Stimulated activated CD8-positive, alpha-beta memory T cell treated with anti-CD3 and anti-CD28 coated beads, Interleukin-12 subunit alpha, Interleukin-12 subunit beta, amount 100 ng/mL, for 24 hours (primary cell): ENCODE data around the gene RSPH9.
A peak's percentile ranks its signal among the peaks of the same experiment; 100 is the strongest.

Experiments
- DNase-seq: peaks from one replicate; pipeline ENCODE4 v3.0.0-alpha.2; 2020; ENCODE audit errors: extremely low read depth

The RSPH9 gene

GRCh38 chr6:43644940-43645612 is at the start of gene RSPH9:
TSS of gene RSPH9 (plus strand) at chr6:43645036. CDS start at chr6:43645099, 63 bp downstream.
- DNase-seq, result peak; percentile 35

DNA sequence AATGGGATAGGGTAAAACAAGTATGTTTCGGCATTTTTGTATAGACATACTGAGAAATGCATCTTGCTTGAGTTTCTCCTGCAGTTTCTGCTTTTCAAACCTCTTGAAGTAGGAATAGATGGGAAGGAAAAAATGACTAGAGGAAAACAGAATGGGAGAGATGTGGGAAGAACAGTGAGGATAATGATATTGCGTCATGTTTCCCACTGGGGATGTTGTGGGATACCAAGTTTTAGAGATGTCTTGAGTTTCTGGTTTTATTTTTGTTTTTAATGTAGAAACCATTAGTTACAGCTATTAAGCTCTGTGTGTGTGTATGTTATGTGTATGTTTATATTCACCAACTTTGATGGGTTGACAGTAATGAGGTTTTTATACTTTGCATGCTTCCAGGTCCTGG is 44.2 kb upstream of the RSPH9 start:
- DNase-seq, result no peak

GRCh38 chr6:43604174-43604573 is 40.7 kb upstream of the RSPH9 start:
- DNase-seq, result no peak

DNA sequence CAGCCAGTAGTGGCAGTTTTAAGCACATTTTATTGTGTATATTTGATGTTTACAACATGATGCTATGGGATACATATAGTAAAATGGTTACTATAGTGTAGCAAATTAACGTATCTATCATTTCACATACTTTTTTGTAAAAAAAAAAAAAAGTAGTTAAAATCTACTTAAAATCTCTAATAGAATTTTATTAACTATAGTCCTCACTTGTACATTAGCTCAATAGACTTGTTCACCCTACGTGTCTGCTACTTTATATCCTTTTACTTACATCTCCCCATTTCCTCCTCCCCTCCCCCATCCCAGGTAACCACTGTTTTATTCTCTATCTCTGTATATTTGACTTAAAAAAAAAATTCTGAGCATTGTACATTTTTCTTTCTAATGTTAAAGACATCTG is 38.8 kb upstream of the RSPH9 start:
- no peak for DNase-seq

DNA sequence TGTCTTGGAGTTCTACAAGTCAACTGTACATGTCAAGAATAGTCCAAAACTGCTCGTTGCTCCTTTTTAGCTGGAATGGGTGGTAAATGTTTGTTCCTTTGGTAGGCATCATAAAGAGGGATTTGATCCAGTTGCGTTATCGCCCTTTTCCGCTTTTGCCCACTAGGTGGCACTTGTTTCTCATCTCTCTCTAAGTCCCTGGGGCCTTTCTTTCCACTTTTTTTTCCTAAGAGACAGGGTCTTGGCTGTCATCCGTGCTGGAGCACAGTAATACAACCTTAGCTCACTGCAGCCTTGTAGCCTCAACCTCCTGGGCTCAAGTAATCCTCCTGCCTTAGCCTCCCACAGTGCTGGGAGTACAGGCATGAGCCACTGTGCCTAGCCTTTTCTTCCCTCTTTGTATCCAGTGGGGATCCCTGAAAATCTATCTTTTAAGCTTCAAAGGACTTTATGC is 36.5 kb upstream of the RSPH9 start:
- DNase-seq, result no peak

GRCh38 chr6:43608807-43609206 is 36.0 kb upstream of the RSPH9 start:
- no peak for DNase-seq

DNA sequence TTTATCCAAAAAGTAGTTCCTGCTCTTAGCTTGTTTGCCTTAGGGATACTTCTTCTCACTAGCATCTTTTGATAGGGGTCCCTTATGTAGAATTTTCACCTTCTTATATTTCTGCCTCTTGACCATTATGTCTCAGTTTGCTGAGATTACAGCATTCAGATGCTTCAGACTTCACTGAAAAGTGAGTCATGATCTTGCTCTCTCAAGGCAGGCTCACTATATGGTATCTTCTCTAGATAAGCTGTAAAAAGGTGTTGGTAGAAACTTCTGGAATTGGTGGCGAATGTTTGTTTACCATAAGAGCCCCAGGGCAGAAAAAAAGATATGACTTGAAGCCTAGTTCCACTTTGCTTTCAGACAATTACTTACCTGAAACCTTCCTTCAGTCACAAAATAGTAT is 35.4 kb upstream of the RSPH9 start:
- no peak for DNase-seq

- no peak for DNase-seq
Observed at GRCh38 chr6:43610431-43610830, 34.4 kb upstream of the RSPH9 start.

DNA sequence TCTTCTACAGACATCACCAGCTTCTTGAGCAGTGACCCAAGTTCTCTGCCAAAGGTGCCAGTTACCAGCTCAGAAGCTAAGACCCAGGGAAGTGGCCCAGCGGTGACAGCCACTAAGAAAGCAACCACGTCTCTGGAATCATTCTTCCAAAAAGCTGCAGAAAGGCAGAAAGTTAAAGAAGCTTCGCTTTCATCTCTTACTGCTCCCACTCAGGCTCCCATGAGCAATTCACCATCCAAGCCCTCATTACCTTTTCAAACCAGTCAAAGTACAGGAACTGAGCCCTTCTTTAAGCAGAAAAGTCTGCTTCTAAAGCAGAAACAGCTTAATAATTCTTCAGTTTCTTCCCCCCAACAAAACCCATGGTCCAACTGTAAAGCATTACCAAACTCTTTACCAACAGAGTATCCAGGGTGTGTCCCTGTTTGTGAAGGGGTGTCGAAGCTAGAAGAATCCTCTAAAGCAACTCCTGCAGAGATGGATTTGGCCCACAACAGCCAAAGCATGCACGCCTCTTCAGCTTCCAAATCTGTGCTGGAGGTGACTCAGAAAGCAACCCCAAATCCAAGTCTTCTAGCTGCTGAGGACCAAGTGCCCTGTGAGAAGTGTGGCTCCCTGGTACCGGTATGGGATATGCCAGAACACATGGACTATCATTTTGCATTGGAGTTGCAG is 31.0 kb upstream of the RSPH9 start:
- no peak for DNase-seq

DNA sequence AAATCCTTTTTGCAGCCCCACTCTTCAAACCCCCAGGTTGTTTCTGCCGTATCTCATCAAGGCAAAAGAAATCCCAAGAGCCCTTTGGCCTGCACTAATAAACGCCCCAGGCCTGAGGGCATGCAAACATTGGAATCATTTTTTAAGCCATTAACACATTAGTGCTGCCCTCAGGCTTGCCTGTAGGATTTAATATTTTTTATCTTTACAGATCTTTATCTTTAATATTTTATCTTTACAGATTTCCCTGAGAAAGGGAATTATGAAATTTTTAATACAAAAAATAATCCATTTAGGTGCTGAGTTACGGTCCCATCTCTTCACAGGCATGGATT is 30.5 kb upstream of the RSPH9 start:
- no peak for DNase-seq

DNA sequence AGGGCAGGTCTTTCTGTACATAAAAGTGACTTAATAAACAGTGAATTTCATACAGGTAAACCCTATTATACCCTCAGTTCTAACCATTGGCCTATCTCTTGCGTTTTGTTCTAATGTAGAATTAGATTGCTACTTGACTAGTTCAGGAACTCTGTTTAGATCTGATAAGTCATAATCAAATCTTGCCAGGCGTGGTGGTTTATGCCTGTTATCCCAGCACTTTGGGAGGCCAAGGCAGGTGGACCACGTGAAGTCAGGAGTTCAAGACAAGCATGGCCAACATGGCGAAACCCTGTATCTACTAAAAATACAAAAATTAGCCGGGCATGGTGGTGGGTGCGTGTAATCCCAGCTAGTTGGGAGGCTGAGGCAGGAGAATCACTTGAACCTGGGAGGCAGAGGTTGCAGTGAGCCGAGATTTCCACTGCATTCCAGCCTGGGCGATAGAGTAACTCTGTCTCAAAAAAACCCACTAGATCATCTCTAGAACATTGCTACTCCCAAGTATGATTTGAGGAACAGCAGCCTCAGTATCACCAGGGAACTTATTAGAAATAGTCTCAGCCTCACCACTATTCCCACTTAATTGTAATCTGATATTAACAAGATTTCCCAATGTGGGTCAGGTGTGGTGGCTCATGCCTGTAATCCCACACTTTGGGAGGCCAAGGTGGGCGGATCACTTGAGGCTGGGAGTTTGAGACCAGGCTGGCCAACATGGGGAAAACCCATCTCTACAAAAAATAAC is 27.9 kb upstream of the RSPH9 start:
- DNase-seq, result no peak

GRCh38 chr6:43621078-43621835 is 23.6 kb upstream of the RSPH9 start:
- DNase-seq, result no peak

DNA sequence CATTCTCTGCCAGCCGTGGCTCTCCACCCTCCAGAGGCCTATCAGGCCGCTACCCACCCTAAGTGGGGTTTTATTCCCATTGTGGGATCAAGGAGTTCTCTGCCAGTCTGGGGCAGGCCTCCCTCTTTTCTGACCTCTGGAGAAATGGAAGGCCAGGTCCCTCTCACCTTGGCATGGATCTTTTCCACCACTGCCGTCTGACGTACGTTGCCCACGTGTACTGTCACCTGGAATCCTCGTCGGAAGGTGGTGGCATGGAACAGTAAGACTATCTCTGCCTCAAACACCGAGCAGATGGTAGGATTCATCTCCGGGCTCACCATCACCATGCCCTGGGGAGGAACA is 23.0 kb upstream of the RSPH9 start:
- no peak for DNase-seq

- DNase-seq, result no peak
Observed at GRCh38 chr6:43622541-43622940, 22.3 kb upstream of the RSPH9 start.

DNA sequence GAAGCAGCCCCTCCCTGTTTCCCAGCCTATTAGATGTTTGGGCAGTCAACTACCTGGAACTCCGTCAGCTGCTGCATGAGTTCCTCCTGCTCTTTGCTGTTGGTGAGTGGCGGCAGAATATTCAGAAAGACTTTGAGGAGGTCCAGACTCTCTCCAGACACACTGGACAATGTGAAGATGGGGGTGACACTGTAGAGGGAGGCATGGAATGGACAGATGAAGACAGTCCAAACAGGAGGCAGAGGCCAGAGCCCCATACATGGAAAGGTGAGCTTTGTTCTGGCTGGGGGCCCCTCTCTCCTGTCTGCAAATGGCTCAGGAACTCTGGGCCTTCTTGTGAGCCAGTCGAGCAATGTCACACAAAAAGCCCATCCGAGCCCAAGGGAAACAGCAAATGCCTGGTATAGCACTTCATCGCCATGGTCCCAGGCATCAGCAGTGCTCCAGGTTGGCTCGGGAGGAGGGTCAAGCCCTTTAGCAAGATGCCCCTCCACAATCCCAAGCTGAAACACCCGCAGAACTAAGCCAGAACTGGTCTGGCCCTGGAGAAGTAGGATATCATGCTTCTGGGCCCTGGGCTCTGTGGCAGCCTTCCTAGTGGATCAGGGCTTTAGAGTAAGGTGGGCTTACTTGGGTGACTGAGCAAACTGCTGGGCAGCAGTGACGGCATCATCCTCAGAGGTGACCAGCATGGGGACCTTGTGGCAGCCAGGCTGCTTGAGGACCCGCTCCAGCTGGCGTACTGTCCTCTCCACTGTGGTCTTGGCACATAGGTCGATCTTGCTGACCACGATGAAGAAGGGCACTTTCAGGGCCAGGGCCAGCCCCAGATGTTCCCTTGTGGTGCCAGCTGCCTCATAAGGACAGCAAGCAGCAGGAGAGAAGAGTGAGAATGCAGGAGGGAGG is 20.7 kb upstream of the RSPH9 start:
- no peak for DNase-seq

DNA sequence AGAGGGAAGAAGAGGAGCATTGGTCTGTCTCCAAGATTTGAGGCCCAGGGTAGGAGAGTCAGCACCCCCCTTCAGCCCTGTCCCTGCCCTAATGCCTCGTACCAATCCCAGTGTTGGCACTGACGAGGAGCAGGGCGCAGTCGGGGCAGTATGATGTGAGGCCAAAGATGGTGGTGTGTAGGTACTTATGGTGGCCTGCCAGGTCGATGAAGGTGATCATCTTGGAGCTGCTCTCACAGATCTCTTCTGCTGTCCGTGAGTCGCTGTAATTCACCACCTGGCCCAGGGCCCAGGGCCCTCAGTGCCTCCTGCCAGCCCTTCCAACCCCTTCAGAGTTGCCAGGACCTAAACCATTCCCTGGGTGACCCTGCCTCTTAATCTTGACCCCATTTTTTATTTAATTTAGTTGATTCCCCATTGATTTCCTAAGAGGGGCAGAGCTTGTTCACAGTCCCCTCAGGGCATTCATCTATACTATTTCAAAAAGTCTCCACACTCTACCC is 20.0 kb upstream of the RSPH9 start:
- DNase-seq, result no peak

DNA sequence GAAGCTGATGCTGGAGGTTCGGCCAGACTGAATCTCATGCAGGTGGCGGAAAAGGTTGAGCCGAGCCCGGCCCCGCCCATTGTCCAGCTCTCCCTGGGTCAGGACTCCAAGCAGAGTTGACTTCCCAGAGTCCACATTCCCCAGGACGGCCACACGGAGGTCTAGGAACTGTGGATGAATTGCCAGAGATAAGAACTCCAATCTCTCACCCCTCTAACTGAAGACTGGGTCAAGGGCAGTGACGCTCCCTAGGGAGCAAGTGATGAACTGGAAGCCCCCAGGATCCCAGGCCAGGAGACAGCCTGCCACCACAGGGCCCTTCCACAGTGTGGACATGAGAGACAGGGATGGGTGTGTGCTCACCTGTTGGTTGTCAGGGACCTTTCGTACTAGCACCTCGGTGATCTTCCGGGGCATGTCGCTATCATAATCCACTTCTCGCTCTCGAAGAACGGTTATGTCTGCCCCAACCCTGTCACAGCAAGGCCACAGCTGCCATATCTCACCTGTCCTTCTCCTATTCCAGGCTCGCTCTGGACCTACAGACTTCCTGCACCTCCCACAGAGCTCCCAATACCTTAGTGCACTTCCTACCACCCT is 19.3 kb upstream of the RSPH9 start:
- no peak for DNase-seq

GRCh38 chr6:43627008-43627825 is 17.6 kb upstream of the RSPH9 start:
- DNase-seq, result no peak

GRCh38 chr6:43628393-43629103 is 16.3 kb upstream of the RSPH9 start:
- DNase-seq, result peak; percentile 20
